Measurements from ENCODE around the gene MRPL36.

DNA sequence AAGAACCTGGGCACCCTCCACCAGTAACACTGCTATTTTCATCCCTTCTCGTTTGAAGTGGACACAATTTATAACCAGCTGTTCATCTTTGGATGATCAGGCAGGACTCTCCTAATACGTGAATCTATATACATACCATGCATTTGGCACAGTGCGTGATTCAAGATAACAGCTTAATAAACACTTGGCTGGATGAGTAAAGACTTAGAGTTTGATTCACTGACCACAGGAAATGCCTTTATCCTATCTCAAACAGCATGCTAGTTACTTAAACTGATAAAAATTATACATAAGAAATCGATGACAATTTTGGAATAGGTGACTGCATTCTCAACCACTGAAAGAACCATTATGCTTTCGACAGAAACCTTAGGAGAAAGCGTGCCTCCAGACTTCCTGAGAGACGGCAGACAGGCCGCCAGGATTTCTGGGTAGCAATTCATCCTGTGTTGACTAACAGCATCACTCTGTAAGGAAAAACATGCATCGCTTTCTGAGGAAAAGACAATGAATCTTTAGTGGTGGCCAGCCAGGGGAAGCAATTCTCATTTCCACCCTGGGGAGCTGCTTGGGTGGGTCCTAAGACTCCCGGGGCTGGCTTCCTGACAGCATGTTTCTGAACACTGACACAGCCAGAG lies 9.7 kb downstream of the MRPL36 start:
- TF ChIP-seq, protein P1, sequence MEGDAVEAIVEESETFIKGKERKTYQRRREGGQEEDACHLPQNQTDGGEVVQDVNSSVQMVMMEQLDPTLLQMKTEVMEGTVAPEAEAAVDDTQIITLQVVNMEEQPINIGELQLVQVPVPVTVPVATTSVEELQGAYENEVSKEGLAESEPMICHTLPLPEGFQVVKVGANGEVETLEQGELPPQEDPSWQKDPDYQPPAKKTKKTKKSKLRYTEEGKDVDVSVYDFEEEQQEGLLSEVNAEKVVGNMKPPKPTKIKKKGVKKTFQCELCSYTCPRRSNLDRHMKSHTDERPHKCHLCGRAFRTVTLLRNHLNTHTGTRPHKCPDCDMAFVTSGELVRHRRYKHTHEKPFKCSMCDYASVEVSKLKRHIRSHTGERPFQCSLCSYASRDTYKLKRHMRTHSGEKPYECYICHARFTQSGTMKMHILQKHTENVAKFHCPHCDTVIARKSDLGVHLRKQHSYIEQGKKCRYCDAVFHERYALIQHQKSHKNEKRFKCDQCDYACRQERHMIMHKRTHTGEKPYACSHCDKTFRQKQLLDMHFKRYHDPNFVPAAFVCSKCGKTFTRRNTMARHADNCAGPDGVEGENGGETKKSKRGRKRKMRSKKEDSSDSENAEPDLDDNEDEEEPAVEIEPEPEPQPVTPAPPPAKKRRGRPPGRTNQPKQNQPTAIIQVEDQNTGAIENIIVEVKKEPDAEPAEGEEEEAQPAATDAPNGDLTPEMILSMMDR (IDR thresholded peaks at IDR 0.05) = no peak
- TF ChIP-seq POLR2A (IDR thresholded peaks at IDR 0.05) = no peak
